GM12801 (cell line): ENCODE results near the gene CD70.

ENCODE experiments used
- CTCF ChIP-seq: IDR thresholded peaks from one replicate; pipeline ENCODE4 v1.5.1; 2011; ENCODE audit warnings: control low read depth; ENCODE audit not compliant: insufficient read length; ENCODE audit errors: extremely low read depth

The CD70 gene

GRCh38 chr19:6570764-6571163 lies 20.2 kb downstream of the CD70 start:
- no peak for TF ChIP-seq CTCF

- no peak for TF ChIP-seq CTCF
Measured at GRCh38 chr19:6568816-6569215, 22.1 kb downstream of the CD70 start.

GRCh38 chr19:6568010-6568526 lies 22.9 kb downstream of the CD70 start:
- no peak for TF ChIP-seq CTCF

- no peak for TF ChIP-seq CTCF
Measured at GRCh38 chr19:6564393-6564792, 26.6 kb downstream of the CD70 start.

- TF ChIP-seq CTCF, result no peak
Measured at GRCh38 chr19:6556480-6557195, 34.3 kb downstream of the CD70 start.

- TF ChIP-seq CTCF, result no peak
Measured at GRCh38 chr19:6556043-6556449, 34.9 kb downstream of the CD70 start.

GRCh38 chr19:6551607-6552450 lies 39.1 kb downstream of the CD70 start:
- no peak for TF ChIP-seq CTCF
